H9 (cell line): ENCODE data around the gene PRTFDC1. TPM values are rescaled to one million over a fixed set of nuclear protein-coding genes. Genes with fewer than 3 reads are reported as not detected.

Source experiments
- DNase-seq: peaks from one replicate; pipeline ENCODE4 v3.0.0-alpha.2; 2017
- H2AFZ ChIP-seq: one replicate; pipeline ENCODE4 v1.6.1; 2013; ENCODE audit warnings: mild to moderate bottlenecking, low read length, control low read depth, moderate library complexity
- H2AK5ac ChIP-seq: 2 replicates; pipeline ENCODE4 v1.6.1; 2013; ENCODE audit warnings: low read length, control low read depth, mixed read lengths; ENCODE audit not compliant: insufficient read length
- H2BK120ac ChIP-seq: one replicate; pipeline ENCODE4 v1.6.1; 2013; ENCODE audit warnings: low read depth, mild to moderate bottlenecking, low read length, control low read depth, inconsistent platforms; ENCODE audit not compliant: poor library complexity, severe bottlenecking
- H2BK12ac ChIP-seq: 2 replicates; pipeline ENCODE4 v1.6.1; 2013; ENCODE audit warnings: low read length, control low read depth, mixed read lengths, low read depth; ENCODE audit not compliant: insufficient read length
- H2BK15ac ChIP-seq: 2 replicates; pipeline ENCODE4 v1.6.1; 2013; ENCODE audit warnings: low read depth, low read length, control low read depth
- H2BK20ac ChIP-seq: one replicate; pipeline ENCODE4 v1.6.1; 2013; ENCODE audit warnings: low read depth, mild to moderate bottlenecking, low read length, control low read depth, inconsistent platforms; ENCODE audit not compliant: poor library complexity, severe bottlenecking
- H2BK5ac ChIP-seq: 2 replicates; pipeline ENCODE4 v1.6.1; 2013; ENCODE audit warnings: low read length, control low read depth, mixed read lengths; ENCODE audit not compliant: insufficient read length
- H3K14ac ChIP-seq: 2 replicates; pipeline ENCODE4 v1.6.1; 2013; ENCODE audit warnings: low read length, control low read depth; ENCODE audit not compliant: insufficient read depth
- H3K18ac ChIP-seq: 2 replicates; pipeline ENCODE4 v1.6.1; 2013; ENCODE audit warnings: low read depth, mild to moderate bottlenecking, mixed read lengths, low read length, control low read depth; ENCODE audit not compliant: insufficient read length
- H3K23ac ChIP-seq: 2 replicates; pipeline ENCODE4 v1.6.1; 2013; ENCODE audit warnings: low read length, control low read depth, mixed read lengths, low read depth; ENCODE audit not compliant: insufficient read length
- H3K23me2 ChIP-seq: 2 replicates; pipeline ENCODE4 v1.6.1; 2013; ENCODE audit warnings: low read depth, mild to moderate bottlenecking, mixed read lengths, low read length, control low read depth; ENCODE audit not compliant: insufficient read length, poor library complexity, severe bottlenecking
- H3K27ac ChIP-seq: 2 replicates; pipeline ENCODE4 v1.5.1; 2013; ENCODE audit warnings: low read length, control low read depth, mixed read lengths, low read depth; ENCODE audit not compliant: insufficient read length
- H3K27me3 ChIP-seq: 2 replicates; pipeline ENCODE4 v1.6.1; 2013; ENCODE audit warnings: low read length, control low read depth, inconsistent platforms; ENCODE audit not compliant: insufficient read depth
- H3K4ac ChIP-seq: 2 replicates; pipeline ENCODE4 v1.6.1; 2013; ENCODE audit warnings: low read depth, mild to moderate bottlenecking, control low read depth, inconsistent platforms, low read length, moderate library complexity
- H3K4me1 ChIP-seq: 2 replicates; pipeline ENCODE4 v1.6.1; 2013; ENCODE audit warnings: low read length, control low read depth, inconsistent platforms; ENCODE audit not compliant: insufficient read depth
- H3K4me2 ChIP-seq: 2 replicates; pipeline ENCODE4 v1.6.1; 2013; ENCODE audit warnings: low read length, control low read depth, mixed read lengths; ENCODE audit not compliant: insufficient read length, insufficient read depth
- H3K56ac ChIP-seq: 2 replicates; pipeline ENCODE4 v1.6.1; 2013; ENCODE audit warnings: low read depth, mild to moderate bottlenecking, mixed read lengths, low read length, control low read depth; ENCODE audit not compliant: insufficient read length
- H3K79me1 ChIP-seq: 2 replicates; pipeline ENCODE4 v1.6.1; 2013; ENCODE audit warnings: low read depth, mild to moderate bottlenecking, moderate library complexity, low read length, control low read depth, inconsistent platforms; ENCODE audit not compliant: insufficient read depth, poor library complexity, severe bottlenecking
- H3K79me2 ChIP-seq: 2 replicates; pipeline ENCODE4 v1.6.1; 2013; ENCODE audit warnings: low read length, control low read depth, inconsistent platforms; ENCODE audit not compliant: insufficient read depth
- H3K9ac ChIP-seq: 2 replicates; pipeline ENCODE4 v1.6.1; 2013; ENCODE audit warnings: low read length, control low read depth, mixed read lengths; ENCODE audit not compliant: insufficient read length; ENCODE audit errors: extremely low read depth
- H3K9me3 ChIP-seq: one replicate; pipeline ENCODE4 v1.6.1; 2013; ENCODE audit warnings: low read depth, low read length, inconsistent platforms; ENCODE audit not compliant: control insufficient read depth
- H3T11ph ChIP-seq: one replicate; pipeline ENCODE4 v1.6.1; 2013; ENCODE audit warnings: mild to moderate bottlenecking, low read length, control low read depth, inconsistent platforms
- H4K20me1 ChIP-seq: one replicate; pipeline ENCODE4 v1.6.1; 2013; ENCODE audit not compliant: control insufficient read depth, insufficient read length, insufficient read depth
- H4K5ac ChIP-seq: 2 replicates; pipeline ENCODE4 v1.6.1; 2013; ENCODE audit warnings: low read depth, mild to moderate bottlenecking, mixed read lengths, low read length, control low read depth; ENCODE audit not compliant: insufficient read length
- H4K8ac ChIP-seq: replicated peaks from 2 replicates; pipeline ENCODE4 v1.6.1; 2013; ENCODE audit warnings: low read length, control low read depth, mixed read lengths, low read depth; ENCODE audit not compliant: insufficient read length
- H4K91ac ChIP-seq: 2 replicates; pipeline ENCODE4 v1.6.1; 2013; ENCODE audit warnings: low read depth, mild to moderate bottlenecking, moderate library complexity, mixed read lengths, low read length, control low read depth; ENCODE audit not compliant: insufficient read length
- H3K27ac Mint-ChIP-seq, 3 experiments: 2 replicates in 2 of 3; 3 replicates in 1 of 3; pipeline ENCODE4 v1.8.0; 2020 to 2021; ENCODE audit warnings: mixed read lengths in 3 of 3, mild to moderate bottlenecking in 1 of 3, moderate library complexity in 1 of 3
- H3K27me3 Mint-ChIP-seq: 2 replicates; pipeline ENCODE4 v1.8.0; 2021; ENCODE audit warnings: low read depth, mild to moderate bottlenecking, moderate library complexity, mixed read lengths
- H3K36me3 Mint-ChIP-seq, 3 experiments: 2 replicates in 2 of 3; 3 replicates in 1 of 3; pipeline ENCODE4 v1.8.0; 2020 to 2021; ENCODE audit warnings: low read depth in 3 of 3, mixed read lengths in 3 of 3; ENCODE audit not compliant: insufficient read depth in 1 of 3
- H3K4me1 Mint-ChIP-seq, 2 experiments: 2 replicates each; pipeline ENCODE4 v1.8.0; 2020; ENCODE audit warnings: mixed read lengths in 2 of 2
- H3K4me3 Mint-ChIP-seq, 2 experiments: 2 replicates in 1 of 2; 3 replicates in 1 of 2; pipeline ENCODE4 v1.8.0; 2020 to 2021; ENCODE audit warnings: mild to moderate bottlenecking in 2 of 2, mixed read lengths in 2 of 2, moderate library complexity in 1 of 2
- H3K9me3 Mint-ChIP-seq, 2 experiments: 2 replicates in 1 of 2; 3 replicates in 1 of 2; pipeline ENCODE4 v1.8.0; 2020; ENCODE audit warnings: mild to moderate bottlenecking in 2 of 2, mixed read lengths in 2 of 2, moderate library complexity in 1 of 2
- WGBS: extraction: QIAGEN DNeasy Blood & Tissue Kit; methylation state at CpG from one replicate; pipeline ENCODE4 v1.1.7; 2013; ENCODE audit warnings: missing lambda C conversion rate, low lambda C conversion rate, mixed read lengths; ENCODE audit not compliant: insufficient read length; ENCODE audit errors: extremely low coverage; 5-methylcytosine and 5-hydroxymethylcytosine counted together
- total RNA-seq: library from RNA; stranded (reverse); gene quantifications from 2 replicates; pipeline ENCODE4 v1.2.1, GENCODE V29; 2021
- TF ChIP-seq, protein P1 (sequence below): fragments of 200-600 bp; sonication (generic); conservative IDR thresholded peaks from 3 replicates; pipeline ENCODE4 v1.8.0; 2021; ENCODE audit warnings: antibody characterized with exemption, mild to moderate bottlenecking

Gene PRTFDC1
- total RNA-seq, 1 experiment from 2014 or later = 7.5 TPM

DNA sequence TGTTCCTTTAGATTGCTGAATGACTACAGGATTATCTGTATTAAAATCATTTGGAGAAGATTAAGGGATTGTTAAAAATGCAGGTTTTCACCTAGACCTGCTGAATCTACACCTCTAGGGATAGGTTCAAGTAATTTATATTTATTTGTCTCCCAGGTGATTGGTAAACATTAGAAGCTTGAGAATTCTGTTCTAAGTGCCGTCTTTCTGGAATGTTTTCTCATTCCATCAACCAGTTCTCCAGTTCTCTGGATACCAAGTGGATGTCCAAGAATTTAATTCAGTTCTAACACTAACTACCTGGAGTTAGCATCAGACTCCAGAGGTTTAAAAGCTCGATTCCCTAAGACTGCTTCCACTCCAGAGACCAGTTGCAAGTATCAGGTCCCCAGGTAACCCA, 110.9 kb downstream of the PRTFDC1 start:
- Histone ChIP-seq H4K5ac (no peak overlapping the region), H3K27ac (no peak overlapping the region), H2AFZ (no peak overlapping the region), H3K79me1 (no peaks in the 10 kb centered on the region), H3K23ac (no peak overlapping the region), H3K4me2 (no peak overlapping the region), H3K4ac (no peak overlapping the region), H3K4me1 (no peaks in the 10 kb centered on the region), H3K18ac (no peak overlapping the region), H3K27me3 (no peaks in the 10 kb centered on the region), H3K23me2 (no peaks in the 10 kb centered on the region), H2AK5ac (no peak overlapping the region), H3K56ac (no peak overlapping the region), H3K9ac (no peak overlapping the region), H2BK20ac (no peak overlapping the region), H4K8ac (no peak overlapping the region), H4K91ac (no peak overlapping the region), H3K79me2 (no peaks in the 10 kb centered on the region), H4K20me1 (no peaks in the 10 kb centered on the region), H3K9me3 (no peaks in the 10 kb centered on the region), H2BK12ac (no peak overlapping the region), H2BK5ac (no peak overlapping the region), H3K14ac (no peak overlapping the region), H2BK120ac (no peak overlapping the region), H3T11ph (no peak overlapping the region), H2BK15ac (no peak overlapping the region)
- H3K27me3 Mint-ChIP-seq = no peaks in the 10 kb centered on the region; the same call in 1 of the 2 replicates
- H3K27ac Mint-ChIP-seq = no peak overlapping the region
- no peaks in the 10 kb centered on the region for H3K9me3 Mint-ChIP-seq
- no peak overlapping the region for H3K4me3 Mint-ChIP-seq
- TF ChIP-seq, protein P1, sequence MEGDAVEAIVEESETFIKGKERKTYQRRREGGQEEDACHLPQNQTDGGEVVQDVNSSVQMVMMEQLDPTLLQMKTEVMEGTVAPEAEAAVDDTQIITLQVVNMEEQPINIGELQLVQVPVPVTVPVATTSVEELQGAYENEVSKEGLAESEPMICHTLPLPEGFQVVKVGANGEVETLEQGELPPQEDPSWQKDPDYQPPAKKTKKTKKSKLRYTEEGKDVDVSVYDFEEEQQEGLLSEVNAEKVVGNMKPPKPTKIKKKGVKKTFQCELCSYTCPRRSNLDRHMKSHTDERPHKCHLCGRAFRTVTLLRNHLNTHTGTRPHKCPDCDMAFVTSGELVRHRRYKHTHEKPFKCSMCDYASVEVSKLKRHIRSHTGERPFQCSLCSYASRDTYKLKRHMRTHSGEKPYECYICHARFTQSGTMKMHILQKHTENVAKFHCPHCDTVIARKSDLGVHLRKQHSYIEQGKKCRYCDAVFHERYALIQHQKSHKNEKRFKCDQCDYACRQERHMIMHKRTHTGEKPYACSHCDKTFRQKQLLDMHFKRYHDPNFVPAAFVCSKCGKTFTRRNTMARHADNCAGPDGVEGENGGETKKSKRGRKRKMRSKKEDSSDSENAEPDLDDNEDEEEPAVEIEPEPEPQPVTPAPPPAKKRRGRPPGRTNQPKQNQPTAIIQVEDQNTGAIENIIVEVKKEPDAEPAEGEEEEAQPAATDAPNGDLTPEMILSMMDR = no peak
- no peaks in the 10 kb centered on the region for H3K36me3 Mint-ChIP-seq
- no peak for DNase-seq
- H3K4me1 Mint-ChIP-seq = no peaks in the 10 kb centered on the region; a peak in 1 of 4 replicates
- no CpG with 5 or more reads among the region's 2 CpGs for WGBS
